ENCODE results near the gene OAS2.
A peak's percentile ranks its signal among the peaks of the same experiment; 100 is the strongest.

The OAS2 gene

GRCh38 chr12:113021500-113021899 lies 43.2 kb downstream of the OAS2 start:
- in situ Hi-C loops (cut with MboI; ENCODE audit: low pct_unique_long_range_greater_than_20kb, low sequenced_read_pairs, unreplicated experiment): no loop called here
- TF ChIP-seq CTCF (IDR thresholded peaks at IDR 0.05; ENCODE audit: extremely low read depth, insufficient read depth, missing control alignments): no peak
- DNase-seq (ENCODE audit: low spot score): no peak

GRCh38 chr12:113022563-113023297 lies 44.4 kb downstream of the OAS2 start:
- no peak for TF ChIP-seq CTCF (IDR thresholded peaks at IDR 0.05; ENCODE audit: extremely low read depth, insufficient read depth, missing control alignments)
- no peak for DNase-seq (ENCODE audit: low spot score)
- in situ Hi-C loops (cut with MboI; ENCODE audit: low pct_unique_long_range_greater_than_20kb, low sequenced_read_pairs, unreplicated experiment): no loop called here

- no peak for DNase-seq (ENCODE audit: low spot score)
- no peak for TF ChIP-seq CTCF (IDR thresholded peaks at IDR 0.05; ENCODE audit: extremely low read depth, insufficient read depth, missing control alignments)
- in situ Hi-C loops (cut with MboI; ENCODE audit: low pct_unique_long_range_greater_than_20kb, low sequenced_read_pairs, unreplicated experiment): no loop called here
Measured at GRCh38 chr12:113027726-113028125, 49.4 kb downstream of the OAS2 start.

GRCh38 chr12:113030875-113031525 lies 52.7 kb downstream of the OAS2 start:
- in situ Hi-C loops (cut with MboI; ENCODE audit: low pct_unique_long_range_greater_than_20kb, low sequenced_read_pairs, unreplicated experiment): no loop called here
- TF ChIP-seq CTCF (IDR thresholded peaks at IDR 0.05; ENCODE audit: extremely low read depth, insufficient read depth, missing control alignments): peak; percentile 64
- peak; percentile 64 for DNase-seq (ENCODE audit: low spot score)

GRCh38 chr12:113039911-113040445 lies 61.7 kb downstream of the OAS2 start:
- no peak for TF ChIP-seq CTCF (IDR thresholded peaks at IDR 0.05; ENCODE audit: extremely low read depth, insufficient read depth, missing control alignments)
- DNase-seq (ENCODE audit: low spot score): no peak
- in situ Hi-C loops (cut with MboI; ENCODE audit: low pct_unique_long_range_greater_than_20kb, low sequenced_read_pairs, unreplicated experiment): no loop called here

- in situ Hi-C loops (cut with MboI; ENCODE audit: low pct_unique_long_range_greater_than_20kb, low sequenced_read_pairs, unreplicated experiment): no loop called here
- TF ChIP-seq CTCF (IDR thresholded peaks at IDR 0.05; ENCODE audit: extremely low read depth, insufficient read depth, missing control alignments): no peak
- no peak for DNase-seq (ENCODE audit: low spot score)
Measured at GRCh38 chr12:113040722-113041171, 62.4 kb downstream of the OAS2 start.

Measured in GM13977 (cell line).